Germinal center (tissue), 1 donor: ENCODE measurements around the gene SDHAF4.
"Not testable (repeated sequence)": the region's sequence is repeated elsewhere in the genome, so short reads cannot be mapped to it uniquely, and the experiment has no call there.

Experiments used
- DNase-seq: peaks from one replicate; pipeline ENCODE4 v3.0.0; 2012; ENCODE audit warnings: mixed read lengths, low spot score

Gene SDHAF4

GRCh38 chr6:70566751-70567382, at the start of gene SDHAF4:
SDHAF4 (plus strand) TSS chr6:70566930; CDS start chr6:70566941, 11 bp downstream.
- DNase-seq = peak; percentile 98

GRCh38 chr6:70518723-70519122, 48.0 kb upstream of the SDHAF4 start:
- DNase-seq = no peak

GRCh38 chr6:70520575-70520974, 46.2 kb upstream of the SDHAF4 start:
- peak; percentile 8 for DNase-seq

- DNase-seq = no peak
These were observed 41.9 kb upstream of the SDHAF4 start for GRCh38 chr6:70524721-70525286.

GRCh38 chr6:70527071-70527737, 39.5 kb upstream of the SDHAF4 start:
- DNase-seq = no peak

- DNase-seq = no peak
These were observed 36.7 kb upstream of the SDHAF4 start for GRCh38 chr6:70530023-70530422.

GRCh38 chr6:70531133-70531532, 35.6 kb upstream of the SDHAF4 start:
- no peak for DNase-seq

GRCh38 chr6:70537266-70537665, 29.5 kb upstream of the SDHAF4 start:
- peak; percentile 5 for DNase-seq

GRCh38 chr6:70538376-70538775, 28.4 kb upstream of the SDHAF4 start:
- DNase-seq = no peak

- no peak for DNase-seq
These were observed 19.4 kb upstream of the SDHAF4 start for GRCh38 chr6:70547313-70547712.

- no peak for DNase-seq
These were observed 18.8 kb upstream of the SDHAF4 start for GRCh38 chr6:70547905-70548304.

- no peak for DNase-seq
These were observed 17.4 kb upstream of the SDHAF4 start for GRCh38 chr6:70549327-70549726.

- DNase-seq = no peak
These were observed 15.2 kb upstream of the SDHAF4 start for GRCh38 chr6:70551566-70551965.

- DNase-seq = not testable (repeated sequence)
These were observed 14.3 kb upstream of the SDHAF4 start for GRCh38 chr6:70552286-70552940.

- no peak for DNase-seq
These were observed 13.8 kb upstream of the SDHAF4 start for GRCh38 chr6:70552974-70553373.

- no peak for DNase-seq
These were observed 8.7 kb upstream of the SDHAF4 start for GRCh38 chr6:70557998-70558397.

GRCh38 chr6:70562401-70562800, 4.3 kb upstream of the SDHAF4 start:
- not testable (repeated sequence) for DNase-seq

- DNase-seq = no peak
These were observed 3.2 kb upstream of the SDHAF4 start for GRCh38 chr6:70563530-70563929.

- no peak for DNase-seq
These were observed 7.9 kb downstream of the SDHAF4 start for GRCh38 chr6:70574643-70575042.

- no peak for DNase-seq
These were observed 9.3 kb downstream of the SDHAF4 start for GRCh38 chr6:70575899-70576495.

- DNase-seq = no peak
These were observed 19.4 kb downstream of the SDHAF4 start for GRCh38 chr6:70586114-70586513.

GRCh38 chr6:70590400-70590799, 23.7 kb downstream of the SDHAF4 start:
- DNase-seq = no peak
